Activated CD8-positive, alpha-beta T cell treated with anti-CD3 and anti-CD28 coated beads for 36 hours (primary cell): ENCODE measurements around the gene MEIOB. TPM values are rescaled to one million over a fixed set of nuclear protein-coding genes. Genes with fewer than 3 reads are reported as not detected.

Experiments
- ATAC-seq: fragments of 200-7000 bp; cut with Tn5 transposase; one replicate; pipeline ENCODE4 v1.10.0; 2021; ENCODE audit warnings: mild to moderate bottlenecking, moderate library complexity
- CTCF ChIA-PET: fragments of 350-600 bp; sonication (Branson Sonifier 250); formaldehyde crosslinking; loops from one replicate; lab custom pipeline; 2021; ENCODE audit warnings: antibody characterized with exemption; lab: Charles Lee
- POLR2A ChIA-PET: fragments of 350-600 bp; sonication (Branson Sonifier 250); formaldehyde crosslinking; loops from one replicate; lab custom pipeline; 2021; ENCODE audit warnings: antibody characterized with exemption; lab: Charles Lee
- DNase-seq: peaks from one replicate; pipeline ENCODE4 v3.0.0-alpha.2; 2020
- H3K27ac Mint-ChIP-seq: one replicate; pipeline ENCODE4 v1.8.0; 2021; ENCODE audit warnings: mild to moderate bottlenecking, mixed read lengths
- H3K27me3 Mint-ChIP-seq: one replicate; pipeline ENCODE4 v1.8.0; 2021; ENCODE audit warnings: mixed read lengths
- H3K36me3 Mint-ChIP-seq: one replicate; pipeline ENCODE4 v1.8.0; 2021; ENCODE audit warnings: low read depth, mixed read lengths
- H3K4me1 Mint-ChIP-seq: one replicate; pipeline ENCODE4 v1.8.0; 2021; ENCODE audit warnings: low read depth, mixed read lengths
- H3K4me3 Mint-ChIP-seq: one replicate; pipeline ENCODE4 v1.8.0; 2021; ENCODE audit warnings: mild to moderate bottlenecking, moderate library complexity, mixed read lengths
- H3K9me3 Mint-ChIP-seq: one replicate; pipeline ENCODE4 v1.8.0; 2021; ENCODE audit warnings: mixed read lengths
- CTCF ChIP-seq: fragments of 200-600 bp; IDR thresholded peaks from one replicate; pipeline ENCODE4 v1.8.0; 2022; ENCODE audit warnings: antibody characterized with exemption, mild to moderate bottlenecking
- intact Hi-C: fragments of 100-400 bp; cut with micrococcal nuclease; formaldehyde crosslinking; loops from one replicate; pipeline ENCODE4 v1.10.0; 2022
- total RNA-seq, 2 experiments: library from RNA; stranded (reverse); gene quantifications; one replicate each; pipeline ENCODE4 v1.2.3, GENCODE V29; 2021

The MEIOB gene
- total RNA-seq, 2 experiments from 2014 or later, result 0.34 to 0.40 TPM

- no peak for TF ChIP-seq CTCF
- POLR2A ChIA-PET, result interaction anchor here (1.0 to 1.9 kb wide), 3 partner anchors 13 to 107 kb away, joined by 3 to 9 read pairs (median 5); partner anchors contain the start of gene RPS2
- CTCF ChIA-PET, result interaction anchor here (0.7 to 1.0 kb wide), 4 partner anchors 9 to 146 kb away, joined by 3 read pairs; partner anchors contain the start of gene NUBP2
- H3K36me3 Mint-ChIP-seq, result no peaks in the 10 kb centered on the region
- H3K27ac Mint-ChIP-seq, result peak overlapping the region; percentile 47
- no peaks in the 10 kb centered on the region for H3K9me3 Mint-ChIP-seq
- intact Hi-C loops, result no loop called here
- H3K27me3 Mint-ChIP-seq, result peaks cover 17% of the 10 kb centered on the region
- DNase-seq, result no peak
- ATAC-seq, result no peak
- no peak overlapping the region for H3K4me3 Mint-ChIP-seq
- peaks cover 24% of the 10 kb centered on the region for H3K4me1 Mint-ChIP-seq
Observed at GRCh38 chr16:1857433-1858097, 14.4 kb downstream of the MEIOB start.

GRCh38 chr16:1851793-1852192, 20.2 kb downstream of the MEIOB start:
- TF ChIP-seq CTCF, result no peak
- H3K27me3 Mint-ChIP-seq, result no peaks in the 10 kb centered on the region
- intact Hi-C loops, result no loop called here
- CTCF ChIA-PET, result no interaction called here
- ATAC-seq, result no peak
- no peak overlapping the region for H3K27ac Mint-ChIP-seq
- DNase-seq, result no peak
- no peak overlapping the region for H3K4me3 Mint-ChIP-seq
- peaks cover 15% of the 10 kb centered on the region for H3K4me1 Mint-ChIP-seq
- POLR2A ChIA-PET, result no interaction called here
- H3K36me3 Mint-ChIP-seq, result no peaks in the 10 kb centered on the region
- H3K9me3 Mint-ChIP-seq, result no peaks in the 10 kb centered on the region

- Mint-ChIP-seq H3K9me3 (no peaks in the 10 kb centered on the region), H3K27ac (no peak overlapping the region), H3K4me3 (no peak overlapping the region), H3K36me3 (no peaks in the 10 kb centered on the region), H3K4me1 (peaks cover 15% of the 10 kb centered on the region), H3K27me3 (no peaks in the 10 kb centered on the region)
- CTCF ChIA-PET, result no interaction called here
- DNase-seq (no peak), ATAC-seq (no peak)
- intact Hi-C loops, result no loop called here
- POLR2A ChIA-PET, result no interaction called here
- TF ChIP-seq CTCF, result no peak
Observed at GRCh38 chr16:1850981-1851380, 21.0 kb downstream of the MEIOB start.

GRCh38 chr16:1846416-1846815, 25.5 kb downstream of the MEIOB start:
- no peak for TF ChIP-seq CTCF
- Mint-ChIP-seq H3K4me3 (no peak overlapping the region), H3K36me3 (no peaks in the 10 kb centered on the region), H3K27ac (no peak overlapping the region), H3K4me1 (no peaks in the 10 kb centered on the region), H3K27me3 (peaks cover 2% of the 10 kb centered on the region), H3K9me3 (no peaks in the 10 kb centered on the region)
- intact Hi-C loops, result no loop called here
- DNase-seq (no peak), ATAC-seq (no peak)
- ChIA-PET POLR2A (no interaction called here), CTCF (interaction anchor here (0.9 to 1.4 kb wide), 5 partner anchors 13 to 64 kb away, joined by 3 to 4 read pairs (median 3); partner anchors contain the start of genes NUBP2 and SPSB3)

GRCh38 chr16:1845985-1846384, 26.0 kb downstream of the MEIOB start:
- Mint-ChIP-seq H3K4me3 (no peak overlapping the region), H3K9me3 (no peaks in the 10 kb centered on the region), H3K4me1 (no peaks in the 10 kb centered on the region), H3K36me3 (no peaks in the 10 kb centered on the region), H3K27me3 (peaks cover 2% of the 10 kb centered on the region), H3K27ac (no peak overlapping the region)
- POLR2A ChIA-PET, result no interaction called here
- DNase-seq (no peak), ATAC-seq (no peak)
- intact Hi-C loops, result no loop called here
- CTCF ChIA-PET, result interaction anchor here (0.9 to 1.4 kb wide), 4 partner anchors 13 to 39 kb away, joined by 3 to 4 read pairs (median 3); no protein-coding TSS in a partner anchor
- no peak for TF ChIP-seq CTCF
